ENCODE results near the gene RUVBL1.

Gene RUVBL1

GRCh38 chr3:128123538-128124368, at the start of gene RUVBL1:
Gene RUVBL1 (minus strand): TSS chr3:128123812. CDS start chr3:128123724, 88 bp downstream.
- peak within 1 kb of the TSS; percentile 94 for H3K4me3 ChIP-seq (ENCODE audit: low read depth, low read length)
- TF ChIP-seq, protein P1, sequence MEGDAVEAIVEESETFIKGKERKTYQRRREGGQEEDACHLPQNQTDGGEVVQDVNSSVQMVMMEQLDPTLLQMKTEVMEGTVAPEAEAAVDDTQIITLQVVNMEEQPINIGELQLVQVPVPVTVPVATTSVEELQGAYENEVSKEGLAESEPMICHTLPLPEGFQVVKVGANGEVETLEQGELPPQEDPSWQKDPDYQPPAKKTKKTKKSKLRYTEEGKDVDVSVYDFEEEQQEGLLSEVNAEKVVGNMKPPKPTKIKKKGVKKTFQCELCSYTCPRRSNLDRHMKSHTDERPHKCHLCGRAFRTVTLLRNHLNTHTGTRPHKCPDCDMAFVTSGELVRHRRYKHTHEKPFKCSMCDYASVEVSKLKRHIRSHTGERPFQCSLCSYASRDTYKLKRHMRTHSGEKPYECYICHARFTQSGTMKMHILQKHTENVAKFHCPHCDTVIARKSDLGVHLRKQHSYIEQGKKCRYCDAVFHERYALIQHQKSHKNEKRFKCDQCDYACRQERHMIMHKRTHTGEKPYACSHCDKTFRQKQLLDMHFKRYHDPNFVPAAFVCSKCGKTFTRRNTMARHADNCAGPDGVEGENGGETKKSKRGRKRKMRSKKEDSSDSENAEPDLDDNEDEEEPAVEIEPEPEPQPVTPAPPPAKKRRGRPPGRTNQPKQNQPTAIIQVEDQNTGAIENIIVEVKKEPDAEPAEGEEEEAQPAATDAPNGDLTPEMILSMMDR (IDR thresholded peaks at IDR 0.05; ENCODE audit: low read depth, low read length) = no peak

DNA sequence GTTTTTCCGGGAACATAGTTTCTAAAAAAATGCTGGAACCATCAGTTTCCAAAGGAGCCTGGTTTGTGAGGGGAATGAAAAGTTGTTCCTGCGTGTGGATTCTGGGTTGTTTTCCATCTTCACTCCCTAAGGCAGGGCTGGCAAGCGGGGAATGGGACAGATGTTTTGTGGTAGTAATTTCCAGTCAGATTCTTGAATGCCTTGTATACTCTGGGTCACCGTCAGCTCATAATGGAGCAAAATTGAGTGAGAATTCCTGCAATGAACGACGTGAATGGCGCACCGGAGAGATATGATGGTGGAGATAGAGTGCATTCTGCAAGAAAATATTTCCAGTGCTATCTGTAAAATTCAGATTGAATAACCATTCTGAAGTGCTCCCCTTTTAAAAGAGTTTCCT, 49.6 kb upstream of the RUVBL1 start:
- TF ChIP-seq, protein P1 (IDR thresholded peaks at IDR 0.05; ENCODE audit: low read depth, low read length) = no peak
- H3K4me3 ChIP-seq (ENCODE audit: low read depth, low read length) = no peak overlapping the region

DNA sequence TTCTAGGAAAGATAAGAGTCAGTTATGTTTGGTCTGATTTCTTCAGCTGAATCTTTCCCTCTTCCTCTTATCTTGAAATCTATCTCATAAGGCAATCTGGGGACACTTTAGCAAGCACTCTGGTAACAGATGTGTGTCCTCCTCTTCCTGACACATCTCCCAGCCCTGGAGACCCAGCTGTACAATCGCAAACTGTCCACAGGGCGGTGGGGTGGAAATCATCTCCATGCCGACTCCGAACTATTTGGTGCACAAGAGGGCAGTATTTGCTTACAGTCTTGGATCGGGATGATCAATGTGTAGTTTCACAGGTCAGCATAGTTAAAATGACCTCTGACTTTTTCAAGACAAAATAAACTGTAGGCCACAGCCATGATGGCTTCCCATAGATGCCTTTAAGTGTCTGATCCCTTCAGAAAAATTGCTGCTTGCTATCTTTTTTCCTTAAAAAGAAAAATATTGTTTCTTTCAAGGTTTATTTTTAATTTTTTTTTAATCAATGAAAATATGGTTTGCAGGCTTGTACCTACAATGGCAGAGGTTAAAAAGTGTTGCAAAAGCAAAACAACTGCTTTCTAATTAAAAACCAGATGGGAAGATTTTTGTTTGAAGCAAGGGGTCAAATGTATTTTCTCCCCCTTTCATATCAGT, 47.4 kb upstream of the RUVBL1 start:
- TF ChIP-seq, protein P1 (IDR thresholded peaks at IDR 0.05; ENCODE audit: low read depth, low read length) = peak; percentile 94
- no peak overlapping the region for H3K4me3 ChIP-seq (ENCODE audit: low read depth, low read length)

DNA sequence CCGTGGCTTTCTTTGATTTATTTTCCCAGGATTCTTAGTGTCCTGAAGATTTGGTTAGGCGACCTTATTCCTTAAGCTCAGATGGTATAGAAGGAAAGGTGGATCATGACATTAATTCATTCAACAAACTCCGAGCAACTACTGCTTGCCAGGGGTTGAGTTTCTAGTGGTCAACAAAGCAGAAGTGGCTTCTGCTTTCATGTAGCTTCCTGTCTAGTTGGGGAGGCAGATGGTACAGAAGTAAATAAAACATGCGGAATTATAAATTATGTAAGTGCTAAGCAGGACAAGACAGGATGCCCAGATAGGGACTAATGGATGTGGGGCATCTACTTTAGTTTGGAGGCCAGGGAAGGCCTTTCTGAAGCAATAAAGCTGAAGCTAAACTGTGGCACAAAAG, 45.2 kb upstream of the RUVBL1 start:
- TF ChIP-seq, protein P1 (IDR thresholded peaks at IDR 0.05; ENCODE audit: low read depth, low read length) = no peak

DNA sequence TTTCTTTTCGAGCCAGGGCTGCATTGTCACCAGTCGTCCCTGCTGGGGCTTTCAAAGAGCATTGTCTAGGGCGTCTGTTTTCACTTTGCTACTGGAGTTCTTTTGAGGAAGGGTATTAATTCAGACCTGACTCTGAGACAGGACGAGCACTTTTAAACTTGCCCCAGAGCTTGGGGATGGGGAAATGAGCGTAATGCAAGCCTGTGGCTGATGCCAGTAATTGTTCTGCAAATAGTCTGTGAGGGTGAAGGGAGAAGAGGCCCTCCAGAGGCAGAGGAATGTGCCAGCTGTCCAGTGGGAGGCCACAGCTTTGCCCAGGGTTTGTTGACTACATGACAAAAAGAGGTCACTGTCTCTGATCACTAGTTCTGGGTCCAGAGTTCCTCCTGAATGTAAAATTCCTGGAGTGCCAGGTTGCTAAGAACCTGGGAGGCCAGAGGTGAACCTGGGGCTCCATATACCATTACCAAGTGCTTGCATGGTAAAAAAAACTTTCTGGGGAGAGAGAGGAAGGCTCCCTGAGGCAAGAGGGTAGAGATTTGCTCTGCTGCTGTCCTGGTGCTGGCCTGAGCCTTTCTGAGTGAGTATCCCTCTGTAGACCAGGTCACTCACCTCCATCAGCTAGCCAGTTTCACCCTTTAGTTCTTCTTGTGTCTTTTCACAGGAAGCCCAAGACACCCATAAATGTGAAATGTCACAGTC, 44.5 kb upstream of the RUVBL1 start:
- no peak overlapping the region for H3K4me3 ChIP-seq (ENCODE audit: low read depth, low read length)
- TF ChIP-seq, protein P1 (IDR thresholded peaks at IDR 0.05; ENCODE audit: low read depth, low read length) = no peak

More for the DNA sequence above, 45.2 kb upstream of the RUVBL1 start:
- no peak overlapping the region for H3K4me3 ChIP-seq (ENCODE audit: low read depth, low read length)

DNA sequence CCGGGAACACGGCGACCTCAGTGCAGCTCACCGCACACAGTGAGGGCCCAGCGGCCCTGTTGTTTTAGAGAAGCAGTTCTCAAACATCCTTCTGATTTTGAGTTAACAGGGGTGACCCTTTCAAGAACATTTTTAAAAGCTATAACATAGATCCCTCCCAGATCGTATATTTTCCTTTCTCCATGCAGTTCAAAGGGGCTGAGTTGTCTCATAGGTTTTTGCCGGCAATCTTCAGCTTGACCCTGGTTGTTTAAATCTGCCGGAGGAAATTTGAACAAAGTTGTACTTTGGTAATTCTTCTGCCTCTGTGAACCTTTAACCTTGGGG, 44.0 kb upstream of the RUVBL1 start:
- no peak overlapping the region for H3K4me3 ChIP-seq (ENCODE audit: low read depth, low read length)

More for the DNA sequence above, 44.0 kb upstream of the RUVBL1 start:
- TF ChIP-seq, protein P1 (IDR thresholded peaks at IDR 0.05; ENCODE audit: low read depth, low read length) = no peak

All from WI38 (cell line).